Activated B cell treated with CpG ODN at 0.5 μM for 24 hours (primary cell): ENCODE data around the gene PRSS8. TPM values are rescaled to one million over a fixed set of nuclear protein-coding genes. Genes with fewer than 3 reads are reported as not detected.
"Not testable (repeated sequence)": the region's sequence is repeated elsewhere in the genome, so short reads cannot be mapped to it uniquely, and the experiment has no call there.

ENCODE experiments used
- ATAC-seq: fragments of 200-7000 bp; cut with Tn5 transposase; one replicate; pipeline ENCODE4 v1.10.0; 2021; ENCODE audit warnings: low read depth, mild to moderate bottlenecking, moderate library complexity
- CTCF ChIA-PET: fragments of 350-600 bp; sonication (Branson Sonifier 250); formaldehyde crosslinking; loops from one replicate; lab custom pipeline; 2021; ENCODE audit warnings: antibody characterized with exemption; lab: Charles Lee
- POLR2A ChIA-PET: fragments of 350-600 bp; sonication (Branson Sonifier 250); formaldehyde crosslinking; loops from one replicate; lab custom pipeline; 2021; ENCODE audit warnings: antibody characterized with exemption; lab: Charles Lee
- DNase-seq: peaks from one replicate; pipeline ENCODE4 v3.0.0; 2022
- H3K27ac Mint-ChIP-seq: one replicate; pipeline ENCODE4 v1.8.0; 2020; ENCODE audit warnings: mixed read lengths
- H3K27me3 Mint-ChIP-seq: one replicate; pipeline ENCODE4 v1.8.0; 2021; ENCODE audit warnings: mixed read lengths
- H3K36me3 Mint-ChIP-seq: one replicate; pipeline ENCODE4 v1.8.0; 2021; ENCODE audit warnings: low read depth, mixed read lengths
- H3K4me1 Mint-ChIP-seq: one replicate; pipeline ENCODE4 v1.8.0; 2021; ENCODE audit warnings: mixed read lengths
- H3K4me3 Mint-ChIP-seq: one replicate; pipeline ENCODE4 v1.8.0; 2020; ENCODE audit warnings: mild to moderate bottlenecking, mixed read lengths
- H3K9me3 Mint-ChIP-seq: one replicate; pipeline ENCODE4 v1.8.0; 2020; ENCODE audit warnings: mixed read lengths
- intact Hi-C: fragments of 100-400 bp; cut with micrococcal nuclease; formaldehyde crosslinking; loops from one replicate; pipeline ENCODE4 v1.15.1; 2024
- total RNA-seq: library from RNA; stranded (reverse); gene quantifications from 2 replicates; pipeline ENCODE4 v1.2.3, GENCODE V29; 2022
- TF ChIP-seq, protein P1 (sequence below): fragments of 200-600 bp; IDR thresholded peaks from one replicate; pipeline ENCODE4 v1.8.0; 2022; ENCODE audit warnings: antibody characterized with exemption, mild to moderate bottlenecking

Gene PRSS8
- total RNA-seq, 1 donor from 2014 or later: not detected

DNA sequence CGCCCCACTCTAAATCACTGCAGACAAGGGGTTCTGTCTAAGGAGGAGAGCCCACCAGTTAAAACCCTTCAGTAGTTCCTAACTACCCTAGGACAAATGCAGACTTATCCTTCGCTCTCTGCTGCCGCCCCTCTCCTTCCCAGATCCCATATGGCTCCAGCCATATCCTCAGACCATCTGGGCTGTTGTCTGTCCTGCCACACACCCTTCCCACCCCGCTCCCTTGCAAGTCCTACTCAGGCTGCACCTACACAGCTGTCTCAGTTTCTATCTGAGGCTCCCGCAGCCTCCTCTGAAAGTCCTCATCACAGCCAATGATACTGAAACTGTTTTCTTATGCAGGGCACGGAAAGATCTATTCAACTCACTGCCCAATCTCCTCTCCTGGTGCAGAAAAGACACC is 28.1 kb downstream of the PRSS8 start:
- Mint-ChIP-seq H3K4me3 (peak overlapping the region; percentile 83), H3K27me3 (no peaks in the 10 kb centered on the region), H3K27ac (no peak overlapping the region), H3K4me1 (peaks cover 19% of the 10 kb centered on the region), H3K9me3 (no peaks in the 10 kb centered on the region), H3K36me3 (peaks cover 28% of the 10 kb centered on the region)
- POLR2A ChIA-PET: interaction anchor here (1.5 to 1.6 kb wide), 2 partner anchors 10 to 73 kb away, joined by 8 to 13 read pairs; partner anchors contain the start of genes FUS and KAT8
- ATAC-seq (no peak), DNase-seq (no peak)
- CTCF ChIA-PET: interaction anchor here (1.1 kb wide), 1 partner anchor 50 kb away, joined by 5 read pairs; no protein-coding TSS in a partner anchor
- intact Hi-C loops: loop anchor here (5.0 kb wide), 1 partner anchor 760 kb away; no protein-coding TSS in a partner anchor
- TF ChIP-seq, protein P1, sequence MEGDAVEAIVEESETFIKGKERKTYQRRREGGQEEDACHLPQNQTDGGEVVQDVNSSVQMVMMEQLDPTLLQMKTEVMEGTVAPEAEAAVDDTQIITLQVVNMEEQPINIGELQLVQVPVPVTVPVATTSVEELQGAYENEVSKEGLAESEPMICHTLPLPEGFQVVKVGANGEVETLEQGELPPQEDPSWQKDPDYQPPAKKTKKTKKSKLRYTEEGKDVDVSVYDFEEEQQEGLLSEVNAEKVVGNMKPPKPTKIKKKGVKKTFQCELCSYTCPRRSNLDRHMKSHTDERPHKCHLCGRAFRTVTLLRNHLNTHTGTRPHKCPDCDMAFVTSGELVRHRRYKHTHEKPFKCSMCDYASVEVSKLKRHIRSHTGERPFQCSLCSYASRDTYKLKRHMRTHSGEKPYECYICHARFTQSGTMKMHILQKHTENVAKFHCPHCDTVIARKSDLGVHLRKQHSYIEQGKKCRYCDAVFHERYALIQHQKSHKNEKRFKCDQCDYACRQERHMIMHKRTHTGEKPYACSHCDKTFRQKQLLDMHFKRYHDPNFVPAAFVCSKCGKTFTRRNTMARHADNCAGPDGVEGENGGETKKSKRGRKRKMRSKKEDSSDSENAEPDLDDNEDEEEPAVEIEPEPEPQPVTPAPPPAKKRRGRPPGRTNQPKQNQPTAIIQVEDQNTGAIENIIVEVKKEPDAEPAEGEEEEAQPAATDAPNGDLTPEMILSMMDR: no peak

GRCh38 chr16:31106509-31107464 is 28.7 kb downstream of the PRSS8 start:
- Mint-ChIP-seq H3K27me3 (no peaks in the 10 kb centered on the region), H3K27ac (no peak overlapping the region), H3K4me1 (peaks cover 19% of the 10 kb centered on the region), H3K9me3 (no peaks in the 10 kb centered on the region), H3K36me3 (peaks cover 22% of the 10 kb centered on the region), H3K4me3 (no peak overlapping the region)
- TF ChIP-seq, protein P1: no peak
- POLR2A ChIA-PET: interaction anchor here (1.6 kb wide), 1 partner anchor 11 kb away, joined by 13 read pairs; the partner anchor contains the start of gene KAT8
- no peak for ATAC-seq
- DNase-seq: no peak
- intact Hi-C loops: loop anchor here (5.0 kb wide), 1 partner anchor 761 kb away; no protein-coding TSS in a partner anchor
- CTCF ChIA-PET: no interaction called here

DNA sequence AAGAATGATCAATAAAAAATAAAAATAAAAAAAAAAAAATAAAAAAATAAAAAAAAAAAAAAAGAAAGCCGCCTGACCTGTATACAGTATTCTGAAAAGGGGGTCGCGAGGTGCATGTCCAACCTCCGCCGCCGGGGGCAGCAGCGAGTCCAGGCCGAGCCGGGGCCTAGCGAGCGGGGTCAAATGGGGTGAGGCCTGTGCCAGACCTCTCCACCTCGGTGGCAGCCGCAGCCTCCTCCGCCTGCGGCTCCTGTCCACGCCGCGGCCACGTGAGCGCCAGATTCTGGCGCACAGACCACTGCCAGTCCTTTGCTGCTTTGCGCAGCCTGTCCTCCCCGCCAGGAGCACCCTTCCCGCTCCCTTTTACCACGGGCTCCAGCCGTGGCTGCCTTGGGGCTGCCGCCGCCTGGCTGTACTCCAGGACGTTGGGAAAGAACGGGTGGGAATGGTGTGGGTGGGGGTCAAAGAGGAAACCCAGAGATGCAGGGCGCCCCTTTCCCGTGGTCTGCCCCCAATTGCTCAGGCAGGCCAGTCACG is 29.8 kb downstream of the PRSS8 start:
- ATAC-seq (peak; percentile 90), DNase-seq (peak; percentile 85)
- Mint-ChIP-seq H3K27ac (peak overlapping the region; percentile 10), H3K4me3 (peak overlapping the region; percentile 61), H3K27me3 (no peaks in the 10 kb centered on the region), H3K9me3 (no peaks in the 10 kb centered on the region), H3K36me3 (peaks cover 14% of the 10 kb centered on the region), H3K4me1 (peaks cover 19% of the 10 kb centered on the region)
- intact Hi-C loops: loop anchor here (5.0 kb wide), 1 partner anchor 762 kb away; no protein-coding TSS in a partner anchor
- POLR2A ChIA-PET: no interaction called here
- TF ChIP-seq, protein P1: peak; percentile 45
- CTCF ChIA-PET: no interaction called here

DNA sequence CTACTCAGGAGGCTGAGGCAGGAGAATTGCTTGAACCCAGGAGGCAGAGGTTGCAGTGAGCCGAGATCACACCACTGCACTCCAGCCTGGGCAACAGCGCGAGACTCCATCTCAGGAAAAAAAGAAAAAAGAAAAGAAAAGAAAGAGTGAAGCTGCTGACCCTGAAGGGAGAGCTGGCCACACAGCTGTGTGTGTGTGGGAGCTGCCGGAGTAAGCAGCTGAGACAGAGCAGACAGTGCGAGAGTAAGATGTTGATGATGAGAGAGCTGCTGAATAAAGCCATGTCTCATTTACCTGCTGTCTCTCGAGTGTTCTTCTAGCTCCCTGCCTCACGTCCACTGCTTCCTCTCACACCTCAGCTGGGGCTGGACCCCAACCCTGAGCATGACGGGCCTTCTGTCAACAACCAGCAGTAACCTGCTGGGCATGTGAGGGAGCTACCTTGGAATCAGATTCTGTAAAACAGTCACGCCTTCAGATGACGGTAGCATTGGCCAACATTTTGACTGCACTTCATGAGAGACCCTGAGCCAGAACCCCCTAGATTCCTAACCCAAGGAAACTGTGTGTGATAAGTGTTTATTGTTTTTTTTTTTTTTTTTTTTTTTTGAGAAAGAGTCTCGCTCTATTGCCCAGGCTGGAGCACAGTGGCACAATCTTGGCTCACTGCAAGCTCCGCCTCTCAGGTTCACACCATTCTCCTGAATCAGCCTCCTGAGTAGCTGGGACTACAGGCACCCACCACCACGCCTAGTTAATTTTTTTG is 34.5 kb downstream of the PRSS8 start:
- POLR2A ChIA-PET: interaction anchor here (1.1 to 1.4 kb wide), 2 partner anchors 16 to 27 kb away, joined by 4 to 5 read pairs; partner anchors contain the start of genes KAT8, ZNF646 and ZNF668
- H3K27ac Mint-ChIP-seq, H3K27me3 Mint-ChIP-seq, intact Hi-C loops, ATAC-seq, H3K4me1 Mint-ChIP-seq, DNase-seq, H3K36me3 Mint-ChIP-seq, H3K9me3 Mint-ChIP-seq, H3K4me3 Mint-ChIP-seq: not testable (repeated sequence)
- CTCF ChIA-PET: interaction anchor here (0.8 kb wide), 1 partner anchor 42 kb away, joined by 3 read pairs; no protein-coding TSS in a partner anchor
